HL-60 (cell line): ENCODE measurements around the gene ATP8A2.

ENCODE experiments used
- DNase-seq, 2 experiments: peaks; one replicate each; pipeline ENCODE4 v3.0.0-alpha.2; 2010 to 2020; ENCODE audit warnings: low read depth in 1 of 2, low spot score in 1 of 2
- H3K27ac ChIP-seq: fragments of 250-450 bp; sonication (Bioruptor Pico); replicated peaks from 2 replicates; pipeline ENCODE4 v1.5.1; 2020; ENCODE audit warnings: mild to moderate bottlenecking, moderate library complexity
- H3K27me3 ChIP-seq: fragments of 250-450 bp; sonication (Bioruptor Pico); 2 replicates; pipeline ENCODE4 v1.5.1; 2021; ENCODE audit warnings: mild to moderate bottlenecking, moderate library complexity; ENCODE audit not compliant: insufficient read depth, poor library complexity, severe bottlenecking
- H3K4me3 ChIP-seq: replicated peaks from 2 replicates; pipeline ENCODE4 v1.5.1; 2011; ENCODE audit warnings: mild to moderate bottlenecking, control low read depth, low read length; ENCODE audit not compliant: insufficient read depth
- CTCF ChIP-seq: IDR thresholded peaks from one replicate; pipeline ENCODE4 v1.5.1; 2011; ENCODE audit warnings: low read length, control low read depth, inconsistent platforms; ENCODE audit not compliant: insufficient read depth
- GABPA ChIP-seq: IDR thresholded peaks from 2 replicates; pipeline ENCODE4 v1.6.1; 2012; ENCODE audit warnings: low read depth
- POLR2AphosphoS5 ChIP-seq: IDR thresholded peaks from 2 replicates; pipeline ENCODE4 v1.6.1; 2012; ENCODE audit warnings: low read depth
- REST ChIP-seq: IDR thresholded peaks from 2 replicates; pipeline ENCODE4 v1.6.1; 2012; ENCODE audit warnings: low read depth; ENCODE audit not compliant: insufficient replicate concordance
- SPI1 ChIP-seq: IDR thresholded peaks from 2 replicates; pipeline ENCODE4 v1.6.1; 2012; ENCODE audit warnings: low read depth, mild to moderate bottlenecking, borderline replicate concordance

ATP8A2 gene

GRCh38 chr13:25463496-25463895 is 91.7 kb downstream of the ATP8A2 start:
- Histone ChIP-seq H3K4me3 (no peak overlapping the region), H3K27ac (no peak overlapping the region), H3K27me3 (peaks cover 17% of the 10 kb centered on the region)
- no peak for DNase-seq
- TF ChIP-seq SPI1 (no peak), REST (no peak), GABPA (no peak), CTCF (no peak), POLR2AphosphoS5 (no peak)

GRCh38 chr13:25466880-25467279 is 95.1 kb downstream of the ATP8A2 start:
- no peak for DNase-seq
- Histone ChIP-seq H3K27ac (no peak overlapping the region), H3K27me3 (peaks cover 32% of the 10 kb centered on the region), H3K4me3 (no peak overlapping the region)
- no peak for TF ChIP-seq REST
- TF ChIP-seq GABPA, result no peak
- TF ChIP-seq SPI1, result no peak
- no peak for TF ChIP-seq POLR2AphosphoS5
- no peak for TF ChIP-seq CTCF

- DNase-seq, result no peak
- no peak for TF ChIP-seq SPI1
- TF ChIP-seq REST, result no peak
- no peak for TF ChIP-seq CTCF
- no peak for TF ChIP-seq POLR2AphosphoS5
- H3K27me3 ChIP-seq, result peaks cover 32% of the 10 kb centered on the region
- no peak overlapping the region for H3K4me3 ChIP-seq
- no peak overlapping the region for H3K27ac ChIP-seq
These were observed 96.8 kb downstream of the ATP8A2 start for GRCh38 chr13:25468325-25469168.
